Measurements from ENCODE around the gene ADAMTS8. TPM values are rescaled to one million over a fixed set of nuclear protein-coding genes. Genes with fewer than 3 reads are reported as not detected.

The ADAMTS8 gene
- total RNA-seq, 4 donors from 2014 or later, result under 0.01 to 0.17 TPM; not detected in 2

- no peak for TF ChIP-seq CTCF (IDR thresholded peaks at IDR 0.05; ENCODE audit: low read depth)
These were observed 29.2 kb downstream of the ADAMTS8 start for GRCh38 chr11:130399196-130399595.

- TF ChIP-seq CTCF (IDR thresholded peaks at IDR 0.05; ENCODE audit: low read depth), result no peak
These were observed 30.6 kb downstream of the ADAMTS8 start for GRCh38 chr11:130397780-130398179.

GRCh38 chr11:130396965-130397364, 31.4 kb downstream of the ADAMTS8 start:
- TF ChIP-seq CTCF (IDR thresholded peaks at IDR 0.05; ENCODE audit: low read depth), result no peak

- TF ChIP-seq CTCF (IDR thresholded peaks at IDR 0.05; ENCODE audit: low read depth), result no peak
These were observed 33.8 kb downstream of the ADAMTS8 start for GRCh38 chr11:130394615-130395014.

- no peak for TF ChIP-seq CTCF (IDR thresholded peaks at IDR 0.05; ENCODE audit: low read depth)
These were observed 36.7 kb downstream of the ADAMTS8 start for GRCh38 chr11:130391711-130392110.

GRCh38 chr11:130390071-130390758, 38.2 kb downstream of the ADAMTS8 start:
- TF ChIP-seq CTCF (IDR thresholded peaks at IDR 0.05; ENCODE audit: low read depth), result no peak

- no peak for TF ChIP-seq CTCF (IDR thresholded peaks at IDR 0.05; ENCODE audit: low read depth)
These were observed 39.0 kb downstream of the ADAMTS8 start for GRCh38 chr11:130389335-130389935.
